H1 (cell line): ENCODE results near the gene CNPY3. TPM values are rescaled to one million over a fixed set of nuclear protein-coding genes. Genes with fewer than 3 reads are reported as not detected.

Experiments
- HDAC6 ChIP-seq: IDR thresholded peaks from one replicate; pipeline ENCODE4 v1.7.1; 2012; ENCODE audit warnings: low read depth, mild to moderate bottlenecking, inconsistent platforms, low read length, moderate library complexity
- KDM5A ChIP-seq: fragments of 200-600 bp; IDR thresholded peaks from 2 replicates; pipeline ENCODE4 v1.7.1; 2012; ENCODE audit warnings: mild to moderate bottlenecking, low read length, inconsistent platforms, mixed read lengths
- RBBP5 ChIP-seq: IDR thresholded peaks from 2 replicates; pipeline ENCODE4 v1.7.1; 2012; ENCODE audit warnings: low read depth, mild to moderate bottlenecking, inconsistent platforms, low read length, moderate library complexity, borderline replicate concordance
- TEAD4 ChIP-seq: IDR thresholded peaks from 2 replicates; pipeline ENCODE4 v1.6.1; 2012; ENCODE audit warnings: low read depth, low read length, inconsistent platforms, mixed read lengths
- polyA plus RNA-seq, 7 experiments: library from polyadenylated mRNA; depleted of rRNA in 3 of 7; stranded (reverse) in 5 of 7; unstranded in 2 of 7; fragments of >200 nt in 5 of 7; fragments of 200-250 nt in 2 of 7; gene quantifications; 1 replicate in 5 of 7; 2 replicates in 1 of 7; 4 replicates in 1 of 7; pipeline versions ENCODE4 v1.2.1 to v1.2.3, GENCODE V29; 2011 to 2013; ENCODE audit warnings: missing spikeins in 2 of 7, mixed read lengths in 2 of 7
- total RNA-seq: library from RNA; stranded (reverse); fragmentation: NEBNext Ultra II Directional; extraction: Animal tissue kit (Norgen Biotek cat#: 25700); gene quantifications from 2 replicates; pipeline ENCODE4 v1.2.1, GENCODE V29; 2021
- TF ChIP-seq, protein P1 (sequence below): fragments of 300-600 bp; sonication (generic); IDR thresholded peaks from 2 replicates; pipeline ENCODE4 v1.7.1; 2012; ENCODE audit warnings: low read length, moderate library complexity, mild to moderate bottlenecking, inconsistent platforms; ENCODE audit not compliant: insufficient replicate concordance

The CNPY3 gene
- total and polyA plus RNA-seq, 2 of the 8 experiments (the other 6 are each of a cell fraction or from before 2014, with no cell fraction given): 49.6 to 64.5 TPM

DNA sequence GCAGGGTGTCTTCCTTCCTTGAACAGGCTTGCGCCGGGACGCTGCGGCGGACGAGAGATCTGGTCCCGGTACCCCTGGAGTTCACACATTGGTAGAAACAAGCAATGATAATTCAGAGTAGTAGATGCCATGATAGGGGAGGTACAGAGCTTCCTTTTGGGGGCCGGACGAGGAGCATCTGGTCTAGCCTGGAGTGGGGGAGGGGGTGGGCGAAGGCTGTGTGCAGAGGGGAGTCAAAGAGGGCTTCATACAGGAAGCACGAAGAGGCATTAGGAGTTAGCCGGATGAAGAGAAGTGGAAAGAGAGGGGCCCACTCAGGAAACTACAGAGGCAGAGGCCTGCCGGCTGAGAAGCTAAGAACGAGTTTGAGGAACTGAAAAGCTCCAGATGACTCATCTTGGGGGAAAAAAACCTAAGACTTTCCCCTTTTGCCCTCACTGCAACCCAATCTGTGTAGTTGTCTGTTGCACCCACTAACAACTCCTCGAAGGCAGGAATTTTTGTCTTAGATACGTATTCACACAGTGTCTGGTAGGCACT is 611 bp downstream of the CNPY3 start (continued):
- TF ChIP-seq, protein P1, sequence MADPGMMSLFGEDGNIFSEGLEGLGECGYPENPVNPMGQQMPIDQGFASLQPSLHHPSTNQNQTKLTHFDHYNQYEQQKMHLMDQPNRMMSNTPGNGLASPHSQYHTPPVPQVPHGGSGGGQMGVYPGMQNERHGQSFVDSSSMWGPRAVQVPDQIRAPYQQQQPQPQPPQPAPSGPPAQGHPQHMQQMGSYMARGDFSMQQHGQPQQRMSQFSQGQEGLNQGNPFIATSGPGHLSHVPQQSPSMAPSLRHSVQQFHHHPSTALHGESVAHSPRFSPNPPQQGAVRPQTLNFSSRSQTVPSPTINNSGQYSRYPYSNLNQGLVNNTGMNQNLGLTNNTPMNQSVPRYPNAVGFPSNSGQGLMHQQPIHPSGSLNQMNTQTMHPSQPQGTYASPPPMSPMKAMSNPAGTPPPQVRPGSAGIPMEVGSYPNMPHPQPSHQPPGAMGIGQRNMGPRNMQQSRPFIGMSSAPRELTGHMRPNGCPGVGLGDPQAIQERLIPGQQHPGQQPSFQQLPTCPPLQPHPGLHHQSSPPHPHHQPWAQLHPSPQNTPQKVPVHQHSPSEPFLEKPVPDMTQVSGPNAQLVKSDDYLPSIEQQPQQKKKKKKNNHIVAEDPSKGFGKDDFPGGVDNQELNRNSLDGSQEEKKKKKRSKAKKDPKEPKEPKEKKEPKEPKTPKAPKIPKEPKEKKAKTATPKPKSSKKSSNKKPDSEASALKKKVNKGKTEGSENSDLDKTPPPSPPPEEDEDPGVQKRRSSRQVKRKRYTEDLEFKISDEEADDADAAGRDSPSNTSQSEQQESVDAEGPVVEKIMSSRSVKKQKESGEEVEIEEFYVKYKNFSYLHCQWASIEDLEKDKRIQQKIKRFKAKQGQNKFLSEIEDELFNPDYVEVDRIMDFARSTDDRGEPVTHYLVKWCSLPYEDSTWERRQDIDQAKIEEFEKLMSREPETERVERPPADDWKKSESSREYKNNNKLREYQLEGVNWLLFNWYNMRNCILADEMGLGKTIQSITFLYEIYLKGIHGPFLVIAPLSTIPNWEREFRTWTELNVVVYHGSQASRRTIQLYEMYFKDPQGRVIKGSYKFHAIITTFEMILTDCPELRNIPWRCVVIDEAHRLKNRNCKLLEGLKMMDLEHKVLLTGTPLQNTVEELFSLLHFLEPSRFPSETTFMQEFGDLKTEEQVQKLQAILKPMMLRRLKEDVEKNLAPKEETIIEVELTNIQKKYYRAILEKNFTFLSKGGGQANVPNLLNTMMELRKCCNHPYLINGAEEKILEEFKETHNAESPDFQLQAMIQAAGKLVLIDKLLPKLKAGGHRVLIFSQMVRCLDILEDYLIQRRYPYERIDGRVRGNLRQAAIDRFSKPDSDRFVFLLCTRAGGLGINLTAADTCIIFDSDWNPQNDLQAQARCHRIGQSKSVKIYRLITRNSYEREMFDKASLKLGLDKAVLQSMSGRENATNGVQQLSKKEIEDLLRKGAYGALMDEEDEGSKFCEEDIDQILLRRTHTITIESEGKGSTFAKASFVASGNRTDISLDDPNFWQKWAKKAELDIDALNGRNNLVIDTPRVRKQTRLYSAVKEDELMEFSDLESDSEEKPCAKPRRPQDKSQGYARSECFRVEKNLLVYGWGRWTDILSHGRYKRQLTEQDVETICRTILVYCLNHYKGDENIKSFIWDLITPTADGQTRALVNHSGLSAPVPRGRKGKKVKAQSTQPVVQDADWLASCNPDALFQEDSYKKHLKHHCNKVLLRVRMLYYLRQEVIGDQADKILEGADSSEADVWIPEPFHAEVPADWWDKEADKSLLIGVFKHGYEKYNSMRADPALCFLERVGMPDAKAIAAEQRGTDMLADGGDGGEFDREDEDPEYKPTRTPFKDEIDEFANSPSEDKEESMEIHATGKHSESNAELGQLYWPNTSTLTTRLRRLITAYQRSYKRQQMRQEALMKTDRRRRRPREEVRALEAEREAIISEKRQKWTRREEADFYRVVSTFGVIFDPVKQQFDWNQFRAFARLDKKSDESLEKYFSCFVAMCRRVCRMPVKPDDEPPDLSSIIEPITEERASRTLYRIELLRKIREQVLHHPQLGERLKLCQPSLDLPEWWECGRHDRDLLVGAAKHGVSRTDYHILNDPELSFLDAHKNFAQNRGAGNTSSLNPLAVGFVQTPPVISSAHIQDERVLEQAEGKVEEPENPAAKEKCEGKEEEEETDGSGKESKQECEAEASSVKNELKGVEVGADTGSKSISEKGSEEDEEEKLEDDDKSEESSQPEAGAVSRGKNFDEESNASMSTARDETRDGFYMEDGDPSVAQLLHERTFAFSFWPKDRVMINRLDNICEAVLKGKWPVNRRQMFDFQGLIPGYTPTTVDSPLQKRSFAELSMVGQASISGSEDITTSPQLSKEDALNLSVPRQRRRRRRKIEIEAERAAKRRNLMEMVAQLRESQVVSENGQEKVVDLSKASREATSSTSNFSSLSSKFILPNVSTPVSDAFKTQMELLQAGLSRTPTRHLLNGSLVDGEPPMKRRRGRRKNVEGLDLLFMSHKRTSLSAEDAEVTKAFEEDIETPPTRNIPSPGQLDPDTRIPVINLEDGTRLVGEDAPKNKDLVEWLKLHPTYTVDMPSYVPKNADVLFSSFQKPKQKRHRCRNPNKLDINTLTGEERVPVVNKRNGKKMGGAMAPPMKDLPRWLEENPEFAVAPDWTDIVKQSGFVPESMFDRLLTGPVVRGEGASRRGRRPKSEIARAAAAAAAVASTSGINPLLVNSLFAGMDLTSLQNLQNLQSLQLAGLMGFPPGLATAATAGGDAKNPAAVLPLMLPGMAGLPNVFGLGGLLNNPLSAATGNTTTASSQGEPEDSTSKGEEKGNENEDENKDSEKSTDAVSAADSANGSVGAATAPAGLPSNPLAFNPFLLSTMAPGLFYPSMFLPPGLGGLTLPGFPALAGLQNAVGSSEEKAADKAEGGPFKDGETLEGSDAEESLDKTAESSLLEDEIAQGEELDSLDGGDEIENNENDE: no peak
- TF ChIP-seq HDAC6 (no peak), RBBP5 (0 out of 2 replicates have a peak, but pooled peaks have one; percentile 4), KDM5A (no peak), TEAD4 (no peak)
